ENCODE measurements around the gene INSM2.

The INSM2 gene

DNA sequence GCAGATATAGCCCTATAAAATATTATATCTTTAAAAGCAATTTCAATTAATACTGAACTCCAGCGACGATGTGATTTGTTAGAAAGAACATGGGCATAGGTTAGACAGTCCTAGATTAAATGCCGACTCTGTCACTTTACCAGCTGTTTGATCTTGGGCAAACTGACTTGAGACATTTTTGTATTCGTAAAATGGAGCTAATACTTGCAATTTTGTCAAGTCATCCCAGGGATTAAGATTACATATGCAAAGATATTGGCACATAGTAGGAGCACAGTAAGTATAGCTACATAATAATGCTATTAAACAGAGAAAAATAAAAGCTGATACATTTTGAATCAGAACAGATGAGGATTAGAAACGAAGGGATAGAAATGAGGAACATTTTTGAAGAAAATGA is 9.0 kb downstream of the INSM2 start:
- DNase-seq (ENCODE audit: low read depth in 3 of 3, low spot score in 1 of 3): no peak

DNA sequence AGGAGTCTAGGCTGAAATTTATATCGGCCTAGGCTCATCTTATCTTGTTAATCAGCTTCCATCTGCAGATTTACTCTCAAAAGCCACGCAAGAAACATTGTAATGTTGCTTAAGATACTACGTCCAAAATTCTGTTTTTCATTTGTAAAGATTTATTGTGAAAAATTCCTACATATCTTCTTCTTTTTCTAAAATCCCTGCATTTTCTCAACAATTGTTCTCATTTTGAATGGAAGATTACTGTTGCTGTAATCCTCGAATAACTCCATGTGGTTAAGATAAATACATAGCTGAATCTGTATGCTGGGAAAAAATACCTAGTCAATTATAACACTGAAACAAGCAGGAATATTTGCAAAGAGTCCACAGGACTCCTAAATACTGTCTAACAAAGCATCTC is 15.6 kb downstream of the INSM2 start:
- no peak for DNase-seq (ENCODE audit: low read depth in 3 of 3, low spot score in 1 of 3)

DNA sequence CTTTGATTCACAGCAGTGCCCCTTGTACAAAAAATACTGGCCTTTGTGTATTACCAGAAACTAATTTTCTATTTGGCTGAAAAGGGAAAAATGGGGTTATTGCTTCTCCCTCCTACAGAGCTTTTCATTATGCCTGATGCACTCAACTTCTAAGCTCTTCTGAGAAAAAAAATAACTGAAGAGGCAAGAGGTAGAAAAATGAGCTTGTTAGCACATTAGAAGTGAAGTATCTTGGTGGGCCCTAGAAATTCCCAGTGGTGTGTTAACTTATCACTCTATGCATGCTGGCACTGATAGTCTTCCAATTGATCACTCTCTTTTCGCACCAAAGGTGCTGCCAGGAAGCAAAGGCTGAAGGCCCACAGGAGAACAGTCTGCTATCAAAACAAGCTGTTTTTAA is 17.1 kb downstream of the INSM2 start:
- DNase-seq (ENCODE audit: low read depth in 3 of 3, low spot score in 1 of 3): no peak

DNA sequence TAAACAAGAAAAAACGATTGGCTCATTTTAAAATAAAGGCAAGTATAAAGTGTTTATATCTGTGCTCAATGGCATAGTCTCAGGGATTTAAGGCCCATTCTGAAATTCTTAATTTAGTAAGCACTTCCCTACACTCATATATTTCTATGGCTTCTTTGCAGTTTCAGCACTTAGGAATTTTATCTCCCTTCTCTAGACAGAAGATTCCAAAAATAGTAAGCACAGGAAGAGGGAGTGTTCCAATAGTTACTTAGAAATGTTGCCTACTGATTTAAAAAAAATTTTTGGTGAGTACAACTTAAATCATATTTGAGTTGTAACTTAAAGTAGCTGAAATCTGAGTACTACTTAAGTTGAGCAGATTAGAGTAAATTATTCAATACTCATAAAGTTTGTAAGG is 19.8 kb downstream of the INSM2 start:
- DNase-seq (ENCODE audit: low read depth in 3 of 3, low spot score in 1 of 3): no peak

DNA sequence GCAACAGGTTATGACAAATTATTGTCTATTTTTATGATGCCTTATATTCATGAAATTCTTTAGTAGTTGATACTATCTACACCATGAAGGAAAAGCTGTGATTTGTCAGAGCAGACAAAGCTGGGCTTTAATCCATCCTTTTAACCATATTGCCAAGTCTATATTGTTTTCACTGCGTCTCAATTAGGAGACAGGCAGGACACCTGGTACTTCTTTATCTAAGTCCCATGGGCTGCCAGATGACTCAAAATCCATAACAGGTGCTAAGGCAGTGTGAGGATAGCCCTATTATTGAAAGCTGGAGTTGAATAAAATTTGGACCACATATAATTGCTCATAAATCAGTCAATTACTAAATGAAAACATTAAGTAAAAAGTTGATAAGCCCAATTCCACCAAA is 22.6 kb downstream of the INSM2 start:
- no peak for DNase-seq (ENCODE audit: low read depth in 3 of 3, low spot score in 1 of 3)

DNA sequence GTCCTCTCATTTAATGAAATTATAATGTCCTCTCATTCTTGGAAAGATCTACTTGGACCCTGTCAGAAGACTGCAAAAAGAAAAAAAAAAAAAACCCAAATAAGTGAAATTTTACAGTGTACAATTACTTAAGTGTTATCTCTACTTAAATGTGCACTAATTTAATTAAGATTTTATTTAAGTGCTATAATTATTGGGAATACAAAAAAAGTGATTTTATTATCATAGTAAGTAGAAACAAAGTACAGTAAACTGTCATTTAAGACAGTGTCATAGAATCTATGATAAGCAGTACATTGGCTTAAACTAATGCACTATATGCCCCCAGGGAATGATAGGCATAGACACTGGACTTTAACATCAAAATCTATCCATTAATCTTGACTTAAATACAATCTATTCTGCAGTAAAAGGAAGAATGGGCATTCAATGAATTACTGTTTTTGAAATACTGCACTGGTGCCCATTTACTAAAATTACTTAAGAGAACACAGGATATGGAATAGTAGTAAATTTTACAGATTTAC is 23.3 kb downstream of the INSM2 start:
- DNase-seq (ENCODE audit: low read depth in 3 of 3, low spot score in 1 of 3): no peak

DNA sequence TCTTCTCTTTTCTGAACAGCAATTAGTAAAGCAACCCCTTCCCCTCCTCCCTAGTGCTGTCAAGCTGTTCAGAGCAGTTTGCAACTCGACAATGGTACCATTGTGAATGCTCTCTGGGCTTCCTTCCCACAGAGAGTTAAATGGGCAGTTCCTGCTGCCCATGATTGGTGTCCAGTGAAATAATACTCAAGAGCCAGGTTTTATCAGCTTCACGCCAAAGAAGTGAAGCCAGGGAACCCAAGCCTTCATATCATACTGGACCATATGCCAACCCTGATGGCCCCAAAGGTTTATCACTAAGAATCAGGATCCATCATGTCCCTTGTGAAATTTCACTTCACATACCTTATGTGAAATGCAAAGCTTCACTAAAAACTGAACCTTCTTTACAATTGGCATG is 24.7 kb downstream of the INSM2 start:
- no peak for DNase-seq (ENCODE audit: low read depth in 3 of 3, low spot score in 1 of 3)

DNA sequence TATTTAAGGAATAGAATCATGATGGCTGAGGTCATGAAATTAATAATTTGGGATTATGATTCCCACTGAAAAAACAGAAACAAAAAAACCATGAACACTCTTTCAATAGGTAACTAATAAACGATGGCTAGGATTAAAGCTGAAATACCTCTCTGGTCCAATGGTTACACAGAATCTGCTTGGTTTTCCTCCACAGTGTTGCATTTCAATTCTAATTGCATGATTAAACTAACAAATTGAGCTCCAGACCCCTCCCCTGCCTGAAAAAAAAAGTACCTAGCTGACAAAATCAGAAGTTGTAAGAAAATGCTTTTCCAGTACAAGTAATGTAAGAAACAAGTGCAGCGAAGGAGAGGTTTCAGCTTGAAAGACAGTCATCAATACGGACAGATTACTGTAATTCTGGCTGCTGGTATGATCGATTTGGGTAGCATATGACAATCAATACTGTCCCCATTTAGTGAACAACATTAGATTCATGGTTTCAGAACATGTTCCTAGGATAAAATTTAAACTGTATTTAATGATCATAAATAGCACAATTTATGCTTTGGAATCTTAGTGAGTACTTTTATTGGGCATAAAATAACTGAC is 32.0 kb downstream of the INSM2 start:
- DNase-seq (ENCODE audit: low read depth in 3 of 3, low spot score in 1 of 3): no peak

DNA sequence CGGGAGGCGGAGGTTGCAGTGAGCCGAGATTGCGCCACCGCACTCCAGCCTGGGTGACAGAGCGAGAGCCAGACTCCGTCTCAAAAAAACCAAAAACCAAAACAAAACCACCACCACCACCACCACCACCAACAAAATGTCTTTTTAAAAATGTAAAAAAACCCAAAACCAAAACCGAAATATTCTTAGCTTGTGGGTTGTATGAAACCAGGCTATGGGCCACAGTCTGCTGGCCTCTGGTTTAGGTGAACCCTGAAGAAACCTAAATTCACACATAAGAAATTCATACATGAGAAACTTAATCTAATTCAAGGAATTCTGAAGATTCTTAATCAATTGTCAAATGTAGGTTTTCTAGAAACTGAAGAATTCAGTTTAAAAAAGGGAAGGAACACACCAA is 37.6 kb downstream of the INSM2 start:
- no peak for DNase-seq (ENCODE audit: low read depth in 3 of 3, low spot score in 1 of 3)

DNA sequence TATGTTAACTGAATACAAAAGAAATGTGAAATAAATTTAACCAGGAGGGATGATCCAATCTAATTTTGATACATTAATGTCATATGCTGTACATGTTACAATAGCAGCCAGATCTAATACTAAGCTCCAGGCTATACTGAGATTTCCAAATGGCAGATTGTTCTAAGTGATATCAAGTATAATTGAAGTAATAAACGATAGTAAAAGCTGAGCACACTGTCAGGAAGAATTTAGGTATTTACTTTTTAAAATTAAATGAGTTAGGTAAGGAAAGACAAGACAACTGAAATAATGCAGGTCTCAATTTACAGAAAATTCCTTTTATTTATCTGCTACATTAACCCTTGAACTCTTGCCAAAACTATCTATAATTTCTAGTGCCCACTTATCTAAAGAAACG is 39.9 kb downstream of the INSM2 start:
- DNase-seq (ENCODE audit: low read depth in 3 of 3, low spot score in 1 of 3): no peak

DNA sequence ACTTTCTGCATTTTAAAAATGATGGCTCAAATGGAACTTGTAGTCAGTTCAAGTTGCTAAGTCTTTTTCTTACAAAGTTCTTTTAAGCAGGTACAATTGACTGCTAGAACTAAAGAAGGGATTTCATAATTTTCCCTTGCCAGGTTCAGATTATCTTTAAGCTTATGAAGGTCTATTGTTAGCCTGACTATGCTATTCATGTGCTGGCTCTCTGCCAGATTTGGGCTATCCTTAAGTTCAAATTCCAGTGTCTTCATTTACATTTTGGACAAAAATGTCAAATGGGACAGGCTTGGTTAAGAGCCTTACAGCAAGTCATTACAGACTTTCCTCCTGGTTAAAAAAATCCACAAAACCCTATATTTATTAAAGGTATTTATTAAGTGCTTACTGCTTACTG is 42.3 kb downstream of the INSM2 start:
- DNase-seq (ENCODE audit: low read depth in 3 of 3, low spot score in 1 of 3): no peak

DNA sequence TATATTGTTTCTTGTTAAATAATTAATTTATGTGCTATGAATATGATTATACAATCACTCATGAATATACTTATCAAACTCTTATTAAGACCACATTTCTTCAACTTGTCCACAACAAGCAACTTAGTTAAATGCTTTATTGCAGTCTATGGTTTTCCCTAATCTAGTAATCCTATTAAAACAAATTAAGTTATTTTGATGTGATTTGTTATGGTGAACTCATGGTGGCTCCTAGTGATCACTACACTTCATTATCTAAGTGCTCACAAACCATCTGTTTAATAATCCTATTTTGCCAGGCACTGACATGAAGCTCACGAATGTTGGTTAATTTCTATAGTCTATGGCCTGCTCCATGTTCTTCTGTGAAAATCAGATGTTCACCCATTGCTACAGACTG is 42.9 kb downstream of the INSM2 start:
- no peak for DNase-seq (ENCODE audit: low read depth in 3 of 3, low spot score in 1 of 3)

DNA sequence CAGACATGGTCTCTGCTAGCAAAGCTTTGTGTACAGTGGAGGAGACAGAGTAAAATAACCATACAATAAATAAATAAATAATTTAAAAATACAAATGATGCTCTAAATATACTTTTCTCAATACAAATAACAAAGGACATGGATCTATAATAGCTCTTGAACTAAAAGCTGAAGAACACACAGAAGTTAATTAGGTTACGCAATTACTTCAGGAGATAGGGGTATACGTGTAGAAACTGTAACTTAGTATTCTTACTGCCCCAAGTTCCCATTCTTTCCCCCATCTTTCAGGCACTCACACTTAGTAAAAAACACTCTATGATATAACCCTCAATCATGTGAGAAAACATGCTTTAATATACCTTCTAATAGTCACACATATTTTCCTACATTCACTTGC is 44.2 kb downstream of the INSM2 start:
- DNase-seq (ENCODE audit: low read depth in 3 of 3, low spot score in 1 of 3): no peak

DNA sequence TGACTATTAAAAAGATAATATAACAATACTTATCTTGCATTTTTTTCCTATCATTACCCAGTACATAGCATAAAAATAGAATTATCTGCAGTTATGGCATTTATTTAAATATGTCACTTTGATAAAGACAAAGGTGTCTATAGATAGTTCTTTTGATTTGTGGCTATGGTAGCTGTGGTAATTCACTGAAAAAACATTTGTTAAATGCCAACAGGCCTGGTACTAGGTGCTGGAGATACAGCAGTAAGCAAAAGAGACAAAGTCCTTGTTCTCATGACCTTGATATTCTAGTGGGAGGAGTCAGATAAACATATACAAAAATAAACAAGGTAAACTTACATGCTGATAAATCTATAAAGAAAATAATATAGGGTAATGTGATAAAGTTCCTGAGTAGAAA is 44.7 kb downstream of the INSM2 start:
- no peak for DNase-seq (ENCODE audit: low read depth in 3 of 3, low spot score in 1 of 3)
